NCI-H146 treated with DMSO at 0.1 percent for 48 hours (cell line): Measurements from ENCODE around the gene AMN1.
"Not testable (repeated sequence)": the region's sequence is repeated elsewhere in the genome, so short reads cannot be mapped to it uniquely, and the experiment has no call there.

Experiments used
- DNase-seq: peaks from one replicate; lab custom pipeline; 2025; ENCODE audit not compliant: unreplicated experiment; lab: John Stamatoyannopoulos, UW

The AMN1 gene

DNA sequence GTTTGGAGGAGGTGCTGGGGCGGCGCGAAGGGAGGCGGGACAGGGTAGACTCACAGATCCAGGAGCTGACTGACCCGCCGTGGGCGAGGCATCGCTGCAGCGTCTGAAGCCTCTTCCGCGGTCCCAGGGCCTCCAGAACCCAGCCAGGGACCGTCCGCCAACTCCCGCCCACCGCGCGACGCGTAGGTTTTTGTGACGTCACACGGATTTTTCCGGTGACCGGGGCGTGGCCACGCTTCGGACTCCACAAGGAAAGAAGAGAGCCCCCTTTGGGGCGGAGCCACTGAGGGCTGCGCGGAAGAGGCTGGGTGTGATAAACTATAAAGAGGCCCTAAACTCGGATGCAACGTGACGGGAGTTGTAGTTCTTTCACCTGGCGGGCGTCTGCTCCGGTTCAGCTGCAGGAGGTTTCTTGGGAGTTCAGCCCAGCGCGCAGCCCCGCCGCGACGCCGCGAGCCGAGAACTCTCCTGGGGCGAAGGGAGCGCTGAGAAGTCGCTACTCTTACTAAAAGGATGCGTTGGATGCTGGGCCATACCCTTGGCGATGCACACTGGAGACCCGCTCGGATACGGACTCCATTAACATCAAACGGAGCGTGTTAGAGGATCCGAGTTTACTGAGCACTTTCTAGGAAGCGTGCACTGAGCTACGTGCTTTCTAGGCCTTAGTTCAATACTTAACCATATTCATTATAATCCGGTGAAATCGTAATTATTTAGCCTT, at the start of gene AMN1:
AMN1 (minus strand) TSS at position 105 of the 724 bp plus-strand sequence; CDS start at position 92, 13 bp downstream.
- peak; percentile 97 for DNase-seq

DNA sequence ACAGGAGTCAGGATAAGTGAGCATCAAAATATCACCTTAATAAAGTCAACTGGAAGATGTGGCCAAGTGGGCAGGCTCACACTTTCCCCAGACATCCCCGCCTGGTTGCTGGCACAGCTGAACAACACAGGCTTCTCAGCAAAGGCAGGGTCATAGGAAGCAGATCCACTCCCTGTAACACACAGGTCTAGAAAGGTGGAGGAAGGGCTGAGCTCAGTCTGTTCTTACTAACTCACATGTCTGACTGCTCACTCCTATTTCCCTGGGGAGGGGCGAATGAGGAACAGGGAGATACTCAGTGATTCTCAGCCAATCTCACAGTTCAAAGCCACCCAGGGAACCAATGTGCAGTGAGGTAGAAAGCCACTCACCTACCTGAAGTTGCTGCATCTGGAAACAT, 45.0 kb upstream of the AMN1 start:
- DNase-seq, result no peak

DNA sequence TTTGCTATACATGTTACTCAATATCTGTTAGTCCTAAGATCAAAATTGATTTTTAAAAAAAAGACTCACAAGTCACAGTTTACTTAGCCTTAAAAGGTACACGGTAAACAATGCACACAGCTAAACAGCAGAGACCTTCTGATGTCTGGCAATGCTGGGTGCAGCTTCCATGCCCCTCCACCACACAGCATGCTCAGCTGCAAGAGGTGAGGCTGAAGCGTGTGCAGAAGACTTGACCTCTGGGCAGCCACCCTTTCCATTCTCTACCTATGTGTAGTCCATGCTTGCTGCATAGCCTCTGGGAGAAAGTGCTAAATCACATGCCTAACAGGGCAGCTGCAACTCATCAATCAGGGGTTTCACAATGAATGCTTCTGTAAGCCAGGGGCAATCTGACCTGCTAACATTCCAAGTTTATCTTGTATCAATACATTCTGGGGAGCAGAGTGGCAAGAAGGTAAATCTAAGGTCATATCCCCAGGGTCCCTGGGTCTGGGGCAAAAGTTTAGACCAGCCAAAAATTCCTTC, 44.5 kb upstream of the AMN1 start:
- peak; percentile 17 for DNase-seq

DNA sequence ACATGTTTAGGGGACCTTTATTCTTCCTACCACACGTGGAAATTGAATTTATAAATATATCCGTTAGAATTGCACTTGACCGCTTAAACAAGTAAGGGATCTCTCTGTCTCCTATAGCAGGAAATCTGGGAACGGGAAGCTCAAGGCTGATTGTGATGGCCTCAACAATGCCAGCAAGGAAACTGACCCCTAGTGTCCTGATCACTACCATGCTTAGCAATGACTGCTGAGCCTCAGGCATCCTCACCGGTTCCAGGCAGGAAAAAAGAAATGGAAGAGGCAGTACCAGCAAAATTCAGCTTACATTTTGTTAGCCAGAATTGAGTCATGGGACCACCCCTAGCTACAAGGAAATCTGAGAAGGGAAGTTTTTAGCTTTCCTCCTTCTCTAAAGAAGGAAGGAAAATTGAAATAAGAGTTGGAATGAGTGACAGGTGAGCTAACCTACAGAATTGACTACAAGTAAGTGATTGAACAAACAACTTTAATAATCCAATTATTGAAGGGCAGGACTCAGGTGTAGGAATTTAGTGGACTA, 43.9 kb upstream of the AMN1 start:
- DNase-seq, result no peak

DNA sequence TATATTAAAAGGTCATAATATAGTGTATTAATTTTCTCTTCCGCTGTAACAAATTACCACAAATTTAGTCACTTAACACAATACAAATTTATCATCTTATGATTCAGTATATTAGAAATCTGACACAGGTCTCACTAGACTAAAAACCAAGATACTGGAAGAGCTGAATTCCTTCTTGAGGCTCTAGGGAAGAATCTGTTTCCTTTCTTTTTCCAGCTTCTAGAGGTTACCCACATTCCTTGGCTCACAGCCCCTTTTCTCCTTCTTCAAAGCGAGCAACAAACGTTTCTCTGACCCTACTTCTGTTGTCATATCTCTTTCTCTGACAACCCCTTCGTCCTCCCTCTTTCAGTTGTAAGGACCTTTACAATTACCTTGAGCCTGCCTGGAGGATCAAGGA, 43.4 kb upstream of the AMN1 start:
- no peak for DNase-seq

DNA sequence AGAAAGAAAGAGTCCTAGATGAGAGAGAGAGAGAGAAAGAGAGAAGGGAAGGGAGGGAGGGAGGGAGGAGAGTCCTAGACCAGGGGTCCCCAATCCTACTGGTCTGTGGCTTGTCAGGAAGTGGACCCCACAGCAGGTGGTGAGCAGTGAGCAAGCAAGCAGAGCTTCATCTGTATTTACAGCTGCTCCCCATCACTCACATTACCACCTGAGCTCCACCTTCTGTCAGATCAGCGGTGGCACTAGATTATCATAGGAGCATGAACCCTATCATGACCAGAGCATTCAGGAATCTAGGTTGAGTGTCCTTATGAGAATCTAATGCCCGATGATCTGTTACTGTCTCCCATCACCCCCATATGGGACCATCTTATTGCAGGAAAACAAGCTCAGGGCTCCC, 39.2 kb upstream of the AMN1 start:
- no peak for DNase-seq

GRCh38 chr12:31765931-31766330, 37.1 kb upstream of the AMN1 start:
- no peak for DNase-seq

DNA sequence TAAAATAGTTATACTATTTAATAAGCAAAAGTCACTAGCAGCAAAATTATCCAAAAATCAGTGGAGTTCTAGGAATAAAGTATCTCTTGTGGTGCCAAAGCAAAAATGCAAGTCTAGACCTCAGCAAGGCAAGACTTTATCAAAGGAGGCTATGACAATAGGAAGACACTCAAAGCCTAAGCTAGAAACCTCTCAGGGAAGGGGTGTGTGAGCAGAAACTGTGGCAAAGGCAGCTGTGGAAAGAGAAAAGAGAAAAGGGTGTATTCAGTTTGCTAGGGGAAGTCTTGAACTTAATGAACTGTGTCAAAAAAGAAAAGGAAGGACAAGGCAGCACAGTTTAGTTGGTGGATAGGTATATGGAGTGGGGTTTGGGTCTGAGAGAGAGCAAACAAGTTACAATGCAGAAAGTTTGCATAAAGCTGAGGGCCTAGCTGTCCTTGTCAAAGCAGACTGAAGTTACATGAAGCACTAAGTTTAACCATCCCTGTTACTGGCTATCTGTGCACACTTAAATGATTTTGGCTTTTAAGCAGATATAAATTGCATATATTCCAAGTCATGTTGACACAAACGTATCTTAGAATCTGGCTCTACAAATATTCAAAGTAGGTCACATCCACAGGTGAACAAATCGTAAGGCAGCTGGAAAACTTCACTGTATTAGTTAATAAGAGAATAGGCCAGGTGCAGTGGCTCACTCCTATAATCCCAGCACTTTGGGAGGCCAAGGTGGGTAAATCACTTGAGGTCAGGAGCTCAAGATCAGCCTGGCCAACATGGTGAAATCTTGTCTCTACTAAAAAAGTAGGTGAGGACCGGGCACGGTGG, 31.0 kb upstream of the AMN1 start:
- no peak for DNase-seq

DNA sequence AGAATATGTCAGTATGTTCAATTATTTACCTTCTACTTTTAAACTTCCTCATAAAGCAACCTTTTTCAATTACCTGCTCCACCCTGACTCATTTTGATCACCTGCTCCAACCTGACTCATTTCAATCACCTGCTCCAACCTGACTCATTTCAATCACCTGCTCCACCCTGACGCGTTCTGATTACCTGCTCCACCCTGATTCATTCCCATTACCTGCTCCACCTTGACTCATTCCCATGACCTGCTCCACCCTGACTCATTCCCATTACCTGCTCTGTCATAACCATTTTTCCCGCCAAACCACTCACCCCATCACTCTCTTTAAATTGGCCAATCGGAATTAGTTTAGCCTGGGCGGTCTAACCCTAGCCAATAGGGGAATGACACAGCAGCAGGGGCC, 29.5 kb upstream of the AMN1 start:
- not testable (repeated sequence) for DNase-seq

DNA sequence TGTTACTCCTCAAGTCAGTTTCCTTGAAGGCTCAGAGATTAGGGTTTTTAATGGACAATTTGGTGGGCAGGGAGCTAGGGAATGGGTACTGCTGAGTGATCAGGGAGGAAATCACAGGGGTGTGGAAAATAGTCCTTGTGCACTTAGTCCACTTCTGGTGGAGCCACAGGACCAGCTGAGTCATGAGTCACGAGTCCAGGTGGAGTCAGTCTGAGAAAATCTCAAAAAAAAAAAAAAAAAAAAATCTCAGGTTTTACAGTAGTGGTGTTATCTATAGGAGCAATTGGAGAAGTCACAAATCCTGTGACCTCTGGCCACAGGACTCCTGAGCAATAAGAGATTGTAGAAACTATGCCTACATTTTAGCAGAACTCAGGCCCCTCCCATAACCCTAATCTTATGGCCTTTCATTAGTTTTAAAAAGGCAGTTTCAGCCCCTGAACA, 28.2 kb upstream of the AMN1 start:
- no peak for DNase-seq

DNA sequence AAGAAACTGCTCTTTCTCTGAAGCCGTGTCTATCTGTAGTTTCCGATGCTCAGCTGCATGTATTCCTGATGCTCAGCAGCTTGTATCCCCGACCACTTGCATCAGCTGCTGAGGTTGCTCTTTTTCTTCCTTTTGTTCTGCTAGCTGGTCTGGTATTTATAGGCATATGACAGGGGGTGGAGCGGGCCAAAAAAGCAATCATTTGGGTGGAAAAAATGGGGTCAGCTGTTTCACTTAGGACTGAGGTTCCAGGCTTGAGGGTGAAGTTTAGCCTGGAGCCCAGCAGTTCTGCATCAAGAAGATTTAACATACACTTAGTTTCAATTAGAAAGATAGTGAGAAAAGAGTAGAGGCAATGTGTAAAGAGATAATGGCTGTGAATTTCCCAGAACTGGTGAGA, 23.6 kb upstream of the AMN1 start:
- no peak for DNase-seq

GRCh38 chr12:31751085-31751484, 22.3 kb upstream of the AMN1 start:
- DNase-seq, result no peak

DNA sequence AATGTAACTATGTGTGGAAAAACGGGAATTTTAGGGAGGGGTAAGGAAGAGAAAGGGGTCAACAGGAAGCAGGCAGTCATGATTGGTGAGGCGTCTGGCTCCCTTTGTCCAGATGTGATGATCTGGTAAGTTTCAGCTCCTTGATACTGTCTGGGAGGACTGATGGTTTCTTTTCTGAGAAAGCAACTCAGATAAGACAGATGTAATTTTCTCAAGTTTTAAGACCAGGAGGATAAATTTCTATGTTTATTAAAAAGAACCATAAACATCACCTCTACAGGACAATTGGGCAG, 21.9 kb upstream of the AMN1 start:
- DNase-seq, result no peak

GRCh38 chr12:31749024-31749704, 20.3 kb upstream of the AMN1 start:
- peak; percentile 99 for DNase-seq

GRCh38 chr12:31745242-31745641, 16.4 kb upstream of the AMN1 start:
- DNase-seq, result no peak

- not testable (repeated sequence) for DNase-seq
These were observed 15.5 kb upstream of the AMN1 start for GRCh38 chr12:31744363-31744762.

DNA sequence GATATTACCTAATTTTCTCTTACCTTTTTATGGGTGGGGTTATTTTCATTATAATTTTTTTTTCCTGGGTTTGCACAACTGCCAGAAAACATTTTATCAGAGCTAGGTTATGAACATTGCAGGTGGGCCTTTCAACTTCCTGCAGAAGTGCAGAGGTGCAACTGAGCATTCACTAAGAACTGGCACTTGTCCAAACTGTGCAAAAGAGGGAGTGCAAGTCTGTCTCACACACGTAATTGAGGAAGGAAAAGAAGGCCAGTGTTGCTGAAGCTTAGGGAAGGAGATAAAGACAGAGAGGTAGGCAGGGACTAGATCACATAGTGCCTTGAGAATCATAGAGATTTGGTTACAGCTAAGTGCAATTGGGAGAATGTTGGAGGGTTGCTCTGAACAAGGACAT, 14.1 kb upstream of the AMN1 start:
- no peak for DNase-seq

DNA sequence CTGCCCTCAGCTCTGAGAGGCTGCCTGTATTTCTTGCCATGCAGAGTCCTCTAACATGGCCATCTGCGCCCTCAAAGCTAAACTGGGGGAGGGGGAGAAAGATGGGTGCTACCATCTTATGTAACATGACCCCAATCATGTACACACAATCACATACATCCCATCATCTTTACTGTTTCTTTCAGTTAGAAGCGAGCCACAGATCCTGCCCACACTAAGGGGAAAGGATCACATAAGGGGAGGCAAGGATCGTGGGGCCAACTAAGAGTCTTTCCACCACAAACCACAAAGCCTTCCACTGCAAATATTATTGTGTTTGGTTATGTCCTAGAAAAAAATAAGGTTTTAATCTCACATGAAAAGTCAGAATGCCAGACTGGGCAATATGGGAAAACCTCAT, 11.8 kb upstream of the AMN1 start:
- DNase-seq, result no peak

DNA sequence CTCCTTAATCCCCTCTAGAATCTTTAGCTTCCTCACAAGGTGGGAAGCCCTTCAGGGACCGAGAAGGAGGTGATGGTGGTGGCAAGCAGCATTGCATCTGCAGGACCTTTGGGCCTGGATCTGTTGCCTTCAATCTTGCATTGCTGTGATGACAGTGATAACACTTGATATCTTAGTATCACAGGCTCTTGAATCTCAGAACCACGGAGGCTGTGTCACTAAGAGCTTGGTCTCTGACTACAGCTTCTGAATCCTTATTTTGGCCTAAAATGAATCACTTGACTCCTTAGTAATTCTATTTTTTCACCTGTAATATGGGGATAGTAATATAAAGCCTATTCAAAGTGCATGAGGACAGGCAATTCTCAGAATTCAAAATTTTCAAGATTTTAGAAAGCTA, 8.9 kb upstream of the AMN1 start:
- DNase-seq, result no peak

DNA sequence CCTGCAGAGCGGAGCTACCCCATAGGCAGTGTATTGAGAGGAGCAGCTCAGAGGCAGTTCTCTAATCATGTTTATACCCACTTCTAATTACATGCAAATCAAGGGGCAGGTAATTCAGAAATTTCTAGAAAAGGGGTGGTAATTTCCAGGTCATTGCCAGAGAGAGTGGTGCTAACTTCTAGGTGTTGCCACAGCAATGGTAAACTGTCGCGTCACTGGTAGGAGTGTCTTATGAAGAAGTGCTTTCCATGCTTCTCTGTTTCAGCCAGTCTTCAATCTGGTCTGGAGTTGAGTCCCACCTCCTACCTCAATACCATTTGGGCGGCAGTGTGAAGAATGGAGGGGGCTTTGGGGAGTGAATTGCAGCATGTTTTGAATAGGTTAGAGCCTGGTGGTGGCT, 8.5 kb upstream of the AMN1 start:
- no peak for DNase-seq

DNA sequence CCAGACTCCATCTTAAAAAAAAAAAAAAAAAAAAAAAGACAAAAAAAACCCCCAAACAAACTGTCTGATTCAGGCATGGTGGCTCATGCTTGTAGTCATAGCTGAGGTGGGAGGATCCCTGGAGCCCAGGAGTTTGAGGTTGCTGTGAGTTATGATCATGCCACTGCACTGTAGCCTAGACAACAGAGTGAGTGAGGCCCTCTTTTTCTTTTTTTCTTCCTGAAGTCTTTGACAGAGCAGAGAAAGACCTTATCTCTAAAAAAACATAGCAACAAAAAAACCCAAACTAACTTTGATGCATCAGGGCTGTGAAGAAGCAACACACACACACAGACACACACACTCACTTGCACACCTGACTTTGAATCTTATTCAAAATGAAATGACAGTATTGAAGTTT, 7.7 kb upstream of the AMN1 start:
- DNase-seq, result no peak
